Hematopoietic multipotent progenitor cell (in vitro differentiated cells): ENCODE results near the gene LRRC27. TPM values are rescaled to one million over a fixed set of nuclear protein-coding genes. Genes with fewer than 3 reads are reported as not detected.

Source experiments
- DNase-seq, 3 donors: peaks; one replicate each; pipeline ENCODE4 v3.0.0-alpha.2; 2011 to 2015; ENCODE audit warnings: low read depth in 2 of 3, low spot score in 2 of 3
- total RNA-seq: library from RNA; depleted of rRNA; stranded (reverse); fragments of >200 nt; gene quantifications from one replicate; pipeline ENCODE4 v1.2.3, GENCODE V29; 2012

The LRRC27 gene
- total RNA-seq, 1 donor = 8.1 TPM

- no peak for DNase-seq
These were observed 67.4 kb downstream of the LRRC27 start for GRCh38 chr10:132399117-132400035.

DNA sequence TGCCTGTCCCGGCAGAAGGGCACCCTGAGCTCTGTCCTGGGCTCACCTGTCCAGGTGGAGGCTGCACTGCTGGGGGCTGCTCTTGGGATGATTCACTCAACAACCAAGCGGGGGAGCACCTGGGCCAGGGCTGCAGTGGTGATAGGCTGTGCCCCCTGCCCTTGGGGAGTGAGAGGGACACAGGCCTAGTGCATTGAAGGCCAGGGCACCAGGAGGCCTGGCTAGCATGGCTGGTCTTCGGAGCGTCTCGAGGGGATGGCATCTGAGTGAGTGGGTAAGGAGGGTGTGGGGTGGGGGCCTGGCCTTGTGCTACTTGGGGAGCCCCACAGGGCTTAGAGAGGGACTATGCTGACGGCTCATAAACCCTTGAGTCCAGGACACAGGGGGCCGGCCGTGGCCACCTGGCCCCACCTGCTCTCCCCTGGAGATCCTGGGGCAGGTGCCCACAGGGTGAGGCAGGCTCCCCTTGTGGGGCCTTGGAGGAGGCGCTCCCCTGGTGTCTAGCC lies 68.1 kb downstream of the LRRC27 start:
- no peak for DNase-seq

- peak in 1 of 3 donors; percentile 73 for DNase-seq
These were observed 68.7 kb downstream of the LRRC27 start for GRCh38 chr10:132400547-132401151.

- no peak for DNase-seq
These were observed 69.6 kb downstream of the LRRC27 start for GRCh38 chr10:132401401-132402118.

- no peak for DNase-seq
These were observed 70.8 kb downstream of the LRRC27 start for GRCh38 chr10:132402781-132403241.

GRCh38 chr10:132403511-132404168 lies 71.6 kb downstream of the LRRC27 start:
- DNase-seq = no peak

GRCh38 chr10:132404169-132404880 lies 72.3 kb downstream of the LRRC27 start:
- no peak for DNase-seq

DNA sequence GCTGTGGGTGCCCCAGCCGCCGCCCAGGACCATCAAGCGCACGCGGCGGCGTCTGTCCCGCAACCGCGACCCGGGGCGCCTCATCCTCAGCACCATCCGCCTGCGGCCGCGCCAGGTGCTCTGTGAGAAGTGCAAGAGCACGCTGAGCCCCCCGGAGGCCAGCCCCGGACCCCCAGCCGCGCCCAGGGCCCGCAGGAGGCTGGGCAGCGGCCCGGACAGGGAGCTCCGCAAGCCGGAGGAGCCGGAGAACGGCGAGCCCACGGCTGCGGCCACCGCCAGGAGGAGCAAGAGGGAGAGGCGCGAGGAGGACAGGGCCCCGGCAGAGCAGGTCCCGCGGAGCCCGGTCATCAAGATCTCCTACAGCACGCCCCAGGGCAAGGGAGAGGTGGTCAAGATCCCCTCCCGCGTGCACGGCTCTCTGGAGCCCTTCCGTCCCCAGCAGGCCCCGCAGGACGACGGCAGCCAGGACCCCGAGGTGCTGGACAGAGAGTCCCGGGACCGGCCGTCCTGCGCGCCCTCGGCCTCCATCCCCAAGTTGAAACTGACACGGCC lies 73.0 kb downstream of the LRRC27 start:
- no peak for DNase-seq

DNA sequence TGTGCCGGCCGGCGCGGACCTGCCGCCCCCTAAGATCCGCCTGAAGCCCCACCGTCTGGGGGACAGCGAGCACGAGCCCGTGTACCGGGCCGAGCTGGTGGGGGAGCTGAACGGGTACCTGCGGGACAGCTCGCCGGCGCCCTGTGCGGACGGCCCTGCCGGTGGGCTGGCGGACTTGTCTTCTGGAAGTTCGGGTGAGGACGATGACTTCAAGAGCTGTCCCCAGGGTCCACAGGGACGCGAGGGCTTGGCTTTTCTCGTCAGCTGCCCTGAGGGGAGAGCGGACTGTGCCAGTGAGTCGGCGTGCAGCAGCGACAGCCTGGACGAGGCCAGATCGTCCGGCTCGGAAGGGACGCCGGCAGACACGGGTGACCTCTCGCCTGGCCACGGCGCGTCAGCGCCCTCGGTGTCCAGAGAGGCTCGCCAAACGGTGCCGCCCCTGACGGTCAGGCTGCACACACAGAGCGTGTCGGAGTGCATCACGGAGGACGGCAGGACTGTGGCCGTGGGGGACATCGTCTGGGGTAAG lies 73.5 kb downstream of the LRRC27 start:
- no peak for DNase-seq

- DNase-seq = no peak
These were observed 74.2 kb downstream of the LRRC27 start for GRCh38 chr10:132406181-132406580.

- no peak for DNase-seq
These were observed 74.8 kb downstream of the LRRC27 start for GRCh38 chr10:132406750-132407149.

DNA sequence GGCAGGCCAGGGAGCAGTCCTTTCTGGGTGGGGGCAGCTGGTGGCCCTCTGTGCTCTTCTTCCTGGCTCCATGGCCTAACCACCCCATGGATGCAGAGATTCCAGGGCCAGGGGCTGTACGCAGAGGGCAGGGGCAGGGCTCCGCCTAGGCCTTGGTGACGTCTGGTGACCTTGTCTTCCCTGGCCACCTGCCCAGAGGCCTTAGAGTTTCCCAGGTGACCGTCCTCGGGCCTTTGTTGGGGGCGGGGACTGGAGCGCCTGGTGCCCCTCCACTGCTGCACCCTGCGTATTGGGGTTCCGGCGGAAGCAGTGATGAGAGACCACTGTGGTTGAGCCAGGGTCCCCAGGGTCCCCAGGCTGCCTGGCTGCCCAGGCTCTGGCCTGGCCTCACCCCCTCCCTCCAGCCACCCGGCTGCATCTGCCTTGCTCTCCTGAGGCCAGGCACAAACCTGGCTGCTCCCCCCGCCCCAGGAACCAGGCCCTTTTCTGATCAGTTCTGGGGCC lies 75.3 kb downstream of the LRRC27 start:
- DNase-seq = no peak

DNA sequence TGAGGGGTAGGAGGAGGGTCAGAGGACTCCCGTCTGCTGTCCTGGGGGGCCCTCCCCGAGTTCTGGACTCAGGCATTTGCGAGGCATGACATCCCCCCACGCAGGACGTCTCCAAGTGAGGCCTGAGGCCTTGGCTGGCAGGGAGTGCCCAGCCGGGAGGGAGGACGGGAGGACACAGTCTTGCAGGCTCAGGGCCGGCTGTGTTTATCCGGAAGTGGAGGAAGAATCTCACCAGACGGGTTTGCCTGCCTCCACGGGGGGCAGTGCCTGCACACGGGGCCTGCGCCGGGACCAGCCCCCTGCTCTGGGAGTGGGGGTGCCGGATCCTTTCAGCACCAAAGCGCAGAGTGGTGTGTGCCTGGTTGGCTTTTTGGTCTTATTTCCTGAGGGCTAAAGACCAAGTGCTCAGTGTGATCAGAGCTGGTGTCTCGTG lies 75.9 kb downstream of the LRRC27 start:
- DNase-seq = peak in 1 of 3 donors; percentile 59

DNA sequence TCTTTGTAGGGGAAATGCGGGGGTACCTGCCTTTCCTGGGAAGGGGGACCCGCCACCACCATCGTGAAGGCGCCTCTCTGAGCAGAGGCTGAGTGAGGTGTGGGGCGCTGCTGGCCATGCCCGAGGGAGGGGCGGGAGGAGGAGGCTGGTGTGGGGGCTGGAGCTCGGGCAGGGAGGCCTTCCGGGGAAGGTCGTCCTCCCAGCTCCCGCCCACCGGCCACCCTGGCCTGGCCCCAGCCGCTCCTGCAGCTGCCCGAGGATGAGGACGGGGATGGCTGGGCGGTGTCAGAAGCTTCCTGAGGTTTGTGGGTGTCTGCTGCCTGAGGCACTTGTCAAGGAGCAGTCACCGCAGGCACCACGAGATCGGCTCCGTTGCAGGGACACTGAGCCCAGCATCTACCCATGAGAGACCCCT lies 76.4 kb downstream of the LRRC27 start:
- DNase-seq = no peak

DNA sequence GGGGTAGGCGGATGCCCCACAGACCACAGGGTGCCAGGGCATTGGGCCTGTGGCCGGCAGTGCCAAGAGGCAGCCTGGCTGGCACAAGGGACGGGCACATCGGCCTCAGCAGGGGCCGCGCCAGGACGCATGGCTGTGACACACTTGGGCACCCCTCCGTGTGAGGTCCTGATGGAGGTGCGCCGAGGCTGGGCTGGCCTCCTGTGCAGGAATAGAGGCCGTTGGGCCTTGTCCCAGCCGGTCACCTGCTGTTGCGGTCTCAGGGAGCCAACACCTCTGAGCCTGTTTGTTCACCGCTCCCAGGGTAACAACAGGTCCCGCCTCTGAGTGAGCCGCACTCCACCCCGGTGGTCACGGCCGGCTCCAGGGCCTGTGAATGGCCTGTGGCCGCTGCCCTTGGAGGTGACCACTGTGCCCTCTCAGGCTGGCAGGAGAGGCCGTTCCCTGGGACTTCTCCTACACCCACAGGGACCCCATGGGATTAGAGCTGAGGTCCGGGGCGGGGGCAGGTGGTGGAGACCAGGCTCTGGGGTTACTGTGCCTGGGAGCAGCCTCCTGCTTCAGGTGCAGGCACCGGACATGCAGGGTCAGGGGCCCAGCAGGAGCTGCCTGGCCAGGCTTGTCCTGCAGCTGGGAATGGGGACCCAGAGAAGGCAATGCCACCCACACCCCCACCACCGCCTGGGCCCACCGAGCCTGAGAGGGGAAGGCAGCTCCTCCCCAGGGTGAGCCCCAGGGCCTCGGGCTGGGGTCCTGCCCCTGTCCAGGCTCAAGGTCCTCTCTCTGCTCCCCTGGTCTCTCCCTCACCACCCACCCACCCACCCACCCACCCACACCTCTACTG lies 77.1 kb downstream of the LRRC27 start:
- DNase-seq = no peak

DNA sequence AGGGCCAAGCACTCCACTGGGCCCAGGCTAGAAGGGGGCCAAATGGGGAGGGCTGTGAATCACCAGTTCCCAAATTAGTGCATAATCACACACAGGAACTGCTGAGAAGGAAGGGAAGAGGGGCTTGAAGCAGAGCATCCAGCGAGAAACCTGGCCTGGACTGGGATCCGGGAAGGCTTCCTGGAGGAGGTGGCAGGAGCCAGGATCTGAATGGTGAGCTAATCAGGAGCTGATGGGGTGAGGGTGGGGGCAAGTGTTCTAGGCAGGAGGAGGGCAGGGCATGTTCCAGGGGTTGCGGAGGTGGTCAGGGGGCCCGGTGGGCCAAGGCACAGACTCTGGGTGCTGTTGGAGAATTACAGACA lies 77.7 kb downstream of the LRRC27 start:
- no peak for DNase-seq

GRCh38 chr10:132410056-132410778 lies 78.2 kb downstream of the LRRC27 start:
- no peak for DNase-seq
